PC-3 (cell line): ENCODE results near the gene ZMIZ1. TPM values are rescaled to one million over a fixed set of nuclear protein-coding genes. Genes with fewer than 3 reads are reported as not detected.

Experiments used
- ATAC-seq: fragments of 200-7000 bp; cut with Tn5 transposase; 2 replicates; pipeline ENCODE4 v1.9.1; 2020; ENCODE audit warnings: mild to moderate bottlenecking, moderate library complexity
- BruUV-seq: library from RNA; stranded (reverse); fragments of 400-500 nt; replicated peaks from 2 replicates; lab custom pipeline; 2021; lab: Mats Ljungman, UMichigan
- CTCF ChIA-PET: fragments of 300-600 bp; sonication (Branson Sonifier 250); formaldehyde crosslinking; loops from one replicate; lab custom pipeline; 2022; ENCODE audit warnings: antibody characterized with exemption; lab: Charles Lee
- POLR2A ChIA-PET: fragments of 300-600 bp; sonication (Branson Sonifier 250); formaldehyde crosslinking; loops from one replicate; lab custom pipeline; 2022; ENCODE audit warnings: antibody characterized with exemption; ENCODE audit not compliant: unreplicated experiment; lab: Charles Lee
- DNase-seq: peaks from one replicate; pipeline ENCODE4 v3.0.0-alpha.2; 2015
- H2AFZ ChIP-seq: fragments of 300-600 bp; sonication (generic); 2 replicates; pipeline ENCODE4 v1.6.0; 2016; ENCODE audit warnings: antibody characterized with exemption, low read length
- H3F3A ChIP-seq: fragments of 300-600 bp; sonication (generic); one replicate; pipeline ENCODE4 v1.6.0; 2017; ENCODE audit warnings: antibody characterized with exemption, low read length, control low read depth, mild to moderate bottlenecking; ENCODE audit not compliant: unreplicated experiment
- H3K27ac ChIP-seq: fragments of 300-600 bp; sonication (generic); 2 replicates; pipeline ENCODE4 v1.5.1; 2016; ENCODE audit warnings: mild to moderate bottlenecking, low read length
- H3K27me3 ChIP-seq: fragments of 300-600 bp; sonication (generic); 2 replicates; pipeline ENCODE4 v1.6.1; 2016; ENCODE audit warnings: low read length, mixed read lengths
- H3K36me3 ChIP-seq: fragments of 300-600 bp; sonication (generic); 2 replicates; pipeline ENCODE4 v1.6.1; 2016; ENCODE audit warnings: low read depth, mixed run types, low read length, mixed read lengths
- H3K4me1 ChIP-seq: fragments of 300-600 bp; sonication (generic); 2 replicates; pipeline ENCODE4 v1.5.1; 2016; ENCODE audit warnings: low read length; ENCODE audit not compliant: insufficient read depth
- H3K4me2 ChIP-seq: fragments of 300-600 bp; sonication (generic); 2 replicates; pipeline ENCODE4 v1.6.0; 2016; ENCODE audit warnings: low read length
- H3K4me3 ChIP-seq: fragments of 300-600 bp; sonication (generic); 2 replicates; pipeline ENCODE4 v1.5.1; 2016; ENCODE audit warnings: mild to moderate bottlenecking, low read length, mixed read lengths
- H3K79me2 ChIP-seq: fragments of 300-600 bp; sonication (generic); 2 replicates; pipeline ENCODE4 v1.6.1; 2017; ENCODE audit warnings: low read length, mixed read lengths
- H3K9ac ChIP-seq: fragments of 300-600 bp; sonication (generic); 2 replicates; pipeline ENCODE4 v1.6.0; 2016; ENCODE audit warnings: mild to moderate bottlenecking, low read length
- H3K9me2 ChIP-seq: fragments of 300-600 bp; sonication (generic); replicated peaks from 2 replicates; pipeline ENCODE4 v1.6.1; 2016; ENCODE audit warnings: mixed run types, low read length, mixed read lengths
- H3K9me3 ChIP-seq: fragments of 300-600 bp; sonication (generic); 2 replicates; pipeline ENCODE4 v1.6.1; 2016; ENCODE audit warnings: low read length, mixed read lengths
- H4K20me1 ChIP-seq: fragments of 300-600 bp; sonication (generic); 2 replicates; pipeline ENCODE4 v1.6.1; 2016; ENCODE audit warnings: low read length, mixed read lengths
- CTCF ChIP-seq: fragments of 300-600 bp; sonication (generic); conservative IDR thresholded peaks from 2 replicates; pipeline ENCODE4 v1.5.1; 2017; ENCODE audit warnings: antibody characterized with exemption, low read depth, mild to moderate bottlenecking, low read length
- EZH2 ChIP-seq: fragments of 300-600 bp; sonication (generic); IDR thresholded peaks from one replicate; pipeline ENCODE4 v1.6.1; 2017; ENCODE audit warnings: antibody characterized with exemption, mild to moderate bottlenecking, low read length; ENCODE audit not compliant: unreplicated experiment
- EZH2phosphoT487 ChIP-seq: fragments of 300-600 bp; sonication (generic); IDR thresholded peaks from 2 replicates; pipeline ENCODE4 v1.6.1; 2018; ENCODE audit warnings: mild to moderate bottlenecking, antibody characterized with exemption, low read length, borderline replicate concordance
- intact Hi-C: fragments of 100-400 bp; cut with micrococcal nuclease; formaldehyde crosslinking; loops from 2 replicates; pipeline ENCODE4 v1.9.0; 2023
- total RNA-seq: library from RNA; depleted of rRNA; stranded (reverse); fragments of >200 nt; gene quantifications from 2 replicates; pipeline ENCODE4 v1.2.3, GENCODE V29; 2014

Gene ZMIZ1
- total RNA-seq, 1 experiment from 2014 or later = 55.4 TPM

GRCh38 chr10:79231908-79232307, 163.1 kb downstream of the ZMIZ1 start:
- no peaks in the 10 kb centered on the region for H3K27me3 ChIP-seq
- ChIA-PET CTCF (no interaction called here), POLR2A (no interaction called here)
- intact Hi-C loops = no loop called here
- H2AFZ ChIP-seq = no peak overlapping the region
- H3K9me2 ChIP-seq = no peaks in the 10 kb centered on the region
- H3K9me3 ChIP-seq = no peaks in the 10 kb centered on the region
- no peak overlapping the region for H3K4me2 ChIP-seq
- ATAC-seq (no peak), DNase-seq (no peak)
- no peaks in the 10 kb centered on the region for H3F3A ChIP-seq
- H3K4me1 ChIP-seq = peaks cover 18% of the 10 kb centered on the region
- no peak overlapping the region for H3K9ac ChIP-seq
- no peaks in the 10 kb centered on the region; the same call in 1 of the 2 replicates for H4K20me1 ChIP-seq
- no TSS peak for BruUV-seq
- H3K27ac ChIP-seq = no peak overlapping the region
- no peak overlapping the region for H3K4me3 ChIP-seq
- H3K79me2 ChIP-seq = no peaks in the 10 kb centered on the region
- no peak for TF ChIP-seq EZH2phosphoT487
- no peak for TF ChIP-seq CTCF
- TF ChIP-seq EZH2 = no peak
- H3K36me3 ChIP-seq = peaks cover 5% of the 10 kb centered on the region; the same call in 1 of the 2 replicates

- Histone ChIP-seq H3K36me3 (peaks cover 5% of the 10 kb centered on the region; the same call in 1 of the 2 replicates), H3K27me3 (no peaks in the 10 kb centered on the region), H3K4me1 (peaks cover 23% of the 10 kb centered on the region), H2AFZ (no peak overlapping the region), H3K9ac (no peak overlapping the region), H3K9me3 (no peaks in the 10 kb centered on the region), H3K4me3 (no peak overlapping the region), H3K4me2 (no peak overlapping the region), H3F3A (no peaks in the 10 kb centered on the region), H4K20me1 (no peaks in the 10 kb centered on the region; the same call in 1 of the 2 replicates), H3K9me2 (no peaks in the 10 kb centered on the region), H3K79me2 (no peaks in the 10 kb centered on the region), H3K27ac (no peak overlapping the region)
- intact Hi-C loops = no loop called here
- BruUV-seq = no TSS peak
- POLR2A ChIA-PET = no interaction called here
- TF ChIP-seq EZH2 (no peak), CTCF (no peak), EZH2phosphoT487 (no peak)
- DNase-seq = no peak
- CTCF ChIA-PET = interaction anchor here (0.6 kb wide), 1 partner anchor 480 kb away, joined by 7 read pairs; no protein-coding TSS in a partner anchor
- no peak for ATAC-seq
Measured at GRCh38 chr10:79232864-79233263, 164.1 kb downstream of the ZMIZ1 start.
